GM12878 (cell line): Measurements from ENCODE around the gene LETMD1. TPM values are rescaled to one million over a fixed set of nuclear protein-coding genes. Genes with fewer than 3 reads are reported as not detected.

Source experiments
- ATAC-seq: fragments of 200-7000 bp; cut with Tn5 transposase; 3 replicates; pipeline ENCODE4 v1.9.1; 2020; ENCODE audit warnings: mild to moderate bottlenecking, moderate library complexity
- BruUV-seq: library from RNA; stranded (reverse); fragments of 400-500 nt; replicated peaks from 2 replicates; lab custom pipeline; 2021; lab: Mats Ljungman, UMichigan
- CTCF ChIA-PET: fragments of 300-600 bp; sonication (Branson Sonifier 250); formaldehyde crosslinking; extraction: SDS; loops from one replicate; lab custom pipeline; 2021; ENCODE audit warnings: inconsistent platforms; lab: Yijun Ruan, JAX
- POLR2A ChIA-PET: fragments of 350-600 bp; formaldehyde crosslinking; extraction: SDS; loops from one replicate; lab custom pipeline; 2021; ENCODE audit warnings: inconsistent platforms; lab: Charles Lee
- RAD21 ChIA-PET: fragments of 300-600 bp; sonication (Branson Sonifier 250); formaldehyde crosslinking; loops from one replicate; lab custom pipeline; 2023; ENCODE audit warnings: antibody characterized with exemption; ENCODE audit not compliant: unreplicated experiment; lab: Charles Lee
- SMC1A ChIA-PET: fragments of 300-600 bp; sonication (Branson Sonifier 250); formaldehyde crosslinking; loops from one replicate; lab custom pipeline; 2023; ENCODE audit not compliant: unreplicated experiment, uncharacterized antibody; lab: Charles Lee
- DNase-seq: peaks from one replicate; pipeline ENCODE4 v3.0.0-alpha.2; 2011; ENCODE audit warnings: low read depth, low spot score
- FAIRE-seq: peaks from 3 replicates; lab custom pipeline; 2011; peaks lifted over from hg19 to GRCh38; lab: Jason Lieb, UNC
- H2AFZ ChIP-seq: 2 replicates; pipeline ENCODE4 v1.6.0; 2011; ENCODE audit warnings: low read depth, low read length, control low read depth; ENCODE audit not compliant: control insufficient read depth
- H3K27ac ChIP-seq: 2 replicates; pipeline ENCODE4 v1.5.1; 2011; ENCODE audit warnings: control low read depth; ENCODE audit not compliant: control insufficient read depth, insufficient read depth
- H3K27me3 ChIP-seq, 2 experiments: replicated peaks in 1 of 2; 2 replicates each; pipeline versions ENCODE4 v1.6.0 to v1.6.1; 2011; ENCODE audit warnings: low read length in 1 of 2; ENCODE audit not compliant: control insufficient read depth in 2 of 2, insufficient read depth in 2 of 2
- H3K36me3 ChIP-seq, 2 experiments: 2 replicates each; pipeline ENCODE4 v1.5.1; 2011; ENCODE audit warnings: low read length in 1 of 2; ENCODE audit not compliant: control insufficient read depth in 2 of 2, insufficient read depth in 2 of 2
- H3K4me1 ChIP-seq: 2 replicates; pipeline ENCODE4 v1.6.1; 2011; ENCODE audit warnings: mild to moderate bottlenecking, low read length, moderate library complexity, mixed read lengths; ENCODE audit not compliant: control insufficient read depth, insufficient read depth
- H3K4me2 ChIP-seq: 2 replicates; pipeline ENCODE4 v1.6.0; 2011; ENCODE audit warnings: control low read depth; ENCODE audit not compliant: control insufficient read depth, insufficient read depth
- H3K4me3 ChIP-seq: fragments of 200-600 bp; sonication (generic); 2 replicates; pipeline ENCODE4 v1.5.1; 2016
- H3K79me2 ChIP-seq: 2 replicates; pipeline ENCODE4 v1.6.0; 2011; ENCODE audit warnings: low read length; ENCODE audit not compliant: control insufficient read depth, insufficient read depth
- H3K9ac ChIP-seq: 2 replicates; pipeline ENCODE4 v1.8.0; 2011; ENCODE audit warnings: low read length, control low read depth, mixed read lengths; ENCODE audit not compliant: control insufficient read depth, insufficient read depth
- H3K9me3 ChIP-seq: replicated peaks from 3 replicates; pipeline ENCODE4 v1.5.1; 2011; ENCODE audit warnings: mild to moderate bottlenecking, low read length; ENCODE audit not compliant: control insufficient read depth, insufficient read depth
- H4K20me1 ChIP-seq: 2 replicates; pipeline ENCODE4 v1.6.0; 2011; ENCODE audit not compliant: control insufficient read depth, insufficient read depth
- CBX5 ChIP-seq: sonication (generic); IDR thresholded peaks from 2 replicates; pipeline ENCODE4 v1.6.1; 2016; ENCODE audit warnings: low read depth, moderate library complexity, mild to moderate bottlenecking, inconsistent platforms
- ESRRA ChIP-seq: IDR thresholded peaks from 2 replicates; pipeline ENCODE4 v1.6.1; 2012; ENCODE audit warnings: mild to moderate bottlenecking, low read length, improper control_type of control experiment
- WRNIP1 ChIP-seq: IDR thresholded peaks from 2 replicates; pipeline ENCODE4 v1.6.1; 2011; ENCODE audit warnings: low read depth, low read length, improper control_type of control experiment, borderline replicate concordance
- WGBS: methylation state at CpG from one replicate; pipeline ENCODE4 v1.1.6; 2016; ENCODE audit warnings: low lambda C conversion rate; ENCODE audit not compliant: insufficient replicate concordance, insufficient coverage; ENCODE audit errors: missing lambda C conversion rate; 5-methylcytosine and 5-hydroxymethylcytosine counted together
- in situ Hi-C: fragments of 300-500 bp; cut with MboI; formaldehyde crosslinking; loops from 9 replicates; pipeline ENCODE4 v1.14.3; 2018; ENCODE audit warnings: mixed read lengths
- intact Hi-C: fragments of 100-400 bp; cut with micrococcal nuclease; formaldehyde crosslinking; loops from one replicate; pipeline ENCODE4 v1.14.2; 2022; ENCODE audit not compliant: unreplicated experiment
- polyA plus RNA-seq, 11 experiments: library from polyadenylated mRNA; depleted of rRNA in 4 of 11; unstranded in 6 of 11; stranded (reverse) in 5 of 11; fragments of >200 nt; fragmentation: Nextera tagmentation in 4 of 11; fragmentation: Illumina TruSeq in 1 of 11; extraction: Ambion mirVana in 4 of 11; extraction: Trizol in 1 of 11; gene quantifications; 1 replicate in 1 of 11; 2 replicates in 10 of 11; pipeline versions ENCODE4 v1.2.1 to v1.2.3, GENCODE V29; 2011 to 2016; ENCODE audit warnings: inconsistent platforms in 2 of 11, missing spikeins in 2 of 11, low read depth in 1 of 11
- total RNA-seq, 4 experiments: library from RNA; depleted of rRNA in 3 of 4; stranded (reverse); fragments of >200 nt in 3 of 4; fragmentation: Illumina TruSeq in 1 of 4; extraction: Trizol in 1 of 4; gene quantifications; 2 replicates each; pipeline versions ENCODE4 v1.2.1 to v1.2.3, GENCODE V29; 2013 to 2021
- TF ChIP-seq, protein P1 (sequence below): fragments of 450-650 bp; IDR thresholded peaks from 2 replicates; pipeline ENCODE4 v1.6.1; 2017; ENCODE audit warnings: mild to moderate bottlenecking, low read depth, inconsistent platforms; ENCODE audit not compliant: poor library complexity, severe bottlenecking
- TF ChIP-seq, protein P2 (sequence below): IDR thresholded peaks from 2 replicates; pipeline ENCODE4 v1.6.1; 2012; ENCODE audit warnings: low read depth, low read length, improper control_type of control experiment

Gene LETMD1
- total and polyA plus RNA-seq, 10 of the 15 experiments (the other 5 are each of a cell fraction or from before 2014, with no cell fraction given) = 30.3 to 116 (median 51.5) TPM

DNA sequence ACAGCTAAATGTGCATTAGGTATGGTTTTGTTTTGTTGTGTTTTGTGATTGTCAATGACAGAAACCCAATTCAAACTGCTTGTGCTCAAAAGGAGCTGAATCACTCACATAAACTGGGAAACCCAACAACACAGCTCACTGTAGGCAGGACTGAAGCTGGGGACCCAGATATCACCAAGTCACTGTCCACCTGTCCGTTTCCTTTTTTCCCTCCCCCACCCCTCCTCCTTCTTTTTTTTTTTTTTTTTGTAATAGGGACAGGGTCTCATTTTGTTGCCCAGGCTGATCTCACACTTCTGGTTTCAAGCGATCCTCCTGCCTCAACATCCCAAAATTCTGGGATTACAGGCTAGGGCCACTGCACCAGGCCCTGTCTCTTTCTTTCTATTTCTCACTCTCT is 15.1 kb upstream of the LETMD1 start:
- RAD21 ChIA-PET = interaction anchor here (1.0 kb wide), 1 partner anchor 208 kb away, joined by 3 read pairs; no protein-coding TSS in a partner anchor
- in situ Hi-C loops = no loop called here
- no peak for FAIRE-seq
- H3K4me2 ChIP-seq = no peak overlapping the region
- no peaks in the 10 kb centered on the region for H4K20me1 ChIP-seq
- H2AFZ ChIP-seq = no peak overlapping the region
- no peak overlapping the region for H3K27ac ChIP-seq
- TF ChIP-seq CBX5 (no peak), ESRRA (no peak), WRNIP1 (no peak)
- TF ChIP-seq, protein P1, sequence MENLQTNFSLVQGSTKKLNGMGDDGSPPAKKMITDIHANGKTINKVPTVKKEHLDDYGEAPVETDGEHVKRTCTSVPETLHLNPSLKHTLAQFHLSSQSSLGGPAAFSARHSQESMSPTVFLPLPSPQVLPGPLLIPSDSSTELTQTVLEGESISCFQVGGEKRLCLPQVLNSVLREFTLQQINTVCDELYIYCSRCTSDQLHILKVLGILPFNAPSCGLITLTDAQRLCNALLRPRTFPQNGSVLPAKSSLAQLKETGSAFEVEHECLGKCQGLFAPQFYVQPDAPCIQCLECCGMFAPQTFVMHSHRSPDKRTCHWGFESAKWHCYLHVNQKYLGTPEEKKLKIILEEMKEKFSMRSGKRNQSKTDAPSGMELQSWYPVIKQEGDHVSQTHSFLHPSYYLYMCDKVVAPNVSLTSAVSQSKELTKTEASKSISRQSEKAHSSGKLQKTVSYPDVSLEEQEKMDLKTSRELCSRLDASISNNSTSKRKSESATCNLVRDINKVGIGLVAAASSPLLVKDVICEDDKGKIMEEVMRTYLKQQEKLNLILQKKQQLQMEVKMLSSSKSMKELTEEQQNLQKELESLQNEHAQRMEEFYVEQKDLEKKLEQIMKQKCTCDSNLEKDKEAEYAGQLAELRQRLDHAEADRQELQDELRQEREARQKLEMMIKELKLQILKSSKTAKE = no peak
- TF ChIP-seq, protein P2, sequence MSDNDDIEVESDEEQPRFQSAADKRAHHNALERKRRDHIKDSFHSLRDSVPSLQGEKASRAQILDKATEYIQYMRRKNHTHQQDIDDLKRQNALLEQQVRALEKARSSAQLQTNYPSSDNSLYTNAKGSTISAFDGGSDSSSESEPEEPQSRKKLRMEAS = no peak
- TF ChIP-seq, all 136 proteins: peak for 0
- intact Hi-C loops = no loop called here
- Histone ChIP-seq H3K9me3 (no peaks in the 10 kb centered on the region), H3K4me1 (no peaks in the 10 kb centered on the region), H3K9ac (no peak overlapping the region), H3K4me3 (no peak overlapping the region), H3K36me3 (no peaks in the 10 kb centered on the region), H3K79me2 (no peaks in the 10 kb centered on the region), H3K27me3 (no peaks in the 10 kb centered on the region; a peak in 1 of 4 replicates)
- ChIA-PET CTCF (interaction anchor here (0.6 to 1.2 kb wide), 3 partner anchors 19 to 535 kb away, joined by 3 to 4 read pairs (median 3); no protein-coding TSS in a partner anchor), SMC1A (interaction anchor here (0.6 to 1.3 kb wide), 3 partner anchors 14 to 308 kb away, joined by 3 to 4 read pairs (median 3); no protein-coding TSS in a partner anchor), POLR2A (no interaction called here)
- BruUV-seq = no TSS peak
- WGBS = 59% methylated on average over 2 of the region's 2 CpGs
- ATAC-seq (no peak), DNase-seq (no peak)
